Esophagus squamous epithelium (tissue), 4 donors: ENCODE measurements around the gene KDF1.

Source experiments
- CTCF ChIP-seq, 6 experiments: fragments of 450-650 bp in 4 of 6; fragments of 200-600 bp in 2 of 6; sonication (generic) in 2 of 6; IDR thresholded peaks; one replicate each; pipeline ENCODE4 v1.5.1; 2016 to 2019; ENCODE audit warnings: antibody characterized with exemption in 6 of 6, mild to moderate bottlenecking in 4 of 6, moderate library complexity in 4 of 6
- POLR2A ChIP-seq, 4 donors: fragments of 450-650 bp; IDR thresholded peaks; one replicate each; pipeline ENCODE4 v1.6.1; 2017; ENCODE audit warnings: antibody characterized with exemption in 4 of 4, mild to moderate bottlenecking in 4 of 4, moderate library complexity in 3 of 4

GRCh38 chr1:26922431-26922729 is 37.9 kb downstream of the KDF1 start:
- no peak for TF ChIP-seq CTCF (IDR thresholded peaks at IDR 0.05)
- TF ChIP-seq POLR2A (IDR thresholded peaks at IDR 0.05) = no peak
